ENCODE measurements around the gene IL7R.

IL7R gene

GRCh38 chr5:35880156-35880555 is 23.5 kb downstream of the IL7R start:
- H3K27ac ChIP-seq, result no peak overlapping the region
- TF ChIP-seq ZFX (IDR thresholded peaks at IDR 0.05; ENCODE audit: borderline replicate concordance) (no peak), CTCF (IDR thresholded peaks at IDR 0.05) (no peak)

- TF ChIP-seq CTCF (IDR thresholded peaks at IDR 0.05) (no peak), ZFX (IDR thresholded peaks at IDR 0.05; ENCODE audit: borderline replicate concordance) (no peak)
- no peak overlapping the region for H3K27ac ChIP-seq
Observed at GRCh38 chr5:35881758-35882157, 25.1 kb downstream of the IL7R start.

- no peak for TF ChIP-seq ZFX (IDR thresholded peaks at IDR 0.05; ENCODE audit: borderline replicate concordance)
- TF ChIP-seq CTCF (IDR thresholded peaks at IDR 0.05), result no peak
- H3K27ac ChIP-seq, result no peak overlapping the region
Observed at GRCh38 chr5:35884191-35884769, 27.6 kb downstream of the IL7R start.

GRCh38 chr5:35884773-35885172 is 28.1 kb downstream of the IL7R start:
- TF ChIP-seq CTCF (IDR thresholded peaks at IDR 0.05), result no peak

GRCh38 chr5:35886381-35886780 is 29.7 kb downstream of the IL7R start:
- TF ChIP-seq ZFX (IDR thresholded peaks at IDR 0.05; ENCODE audit: borderline replicate concordance) (no peak), CTCF (IDR thresholded peaks at IDR 0.05) (no peak)
- no peak overlapping the region for H3K27ac ChIP-seq

More at GRCh38 chr5:35884773-35885172, 28.1 kb downstream of the IL7R start:
- no peak overlapping the region for H3K27ac ChIP-seq

- no peak overlapping the region for H3K27ac ChIP-seq
- TF ChIP-seq ZFX (IDR thresholded peaks at IDR 0.05; ENCODE audit: borderline replicate concordance), result no peak
- TF ChIP-seq CTCF (IDR thresholded peaks at IDR 0.05), result no peak
Observed at GRCh38 chr5:35887321-35888100, 30.8 kb downstream of the IL7R start.

Data from 22Rv1 (cell line).